Keratinocyte (primary cell): ENCODE results near the gene PEX11G.

Experiments
- CTCF ChIP-seq, 3 experiments: IDR thresholded peaks in 1 of 3; conservative IDR thresholded peaks in 1 of 3; optimal IDR thresholded peaks in 1 of 3; 2 replicates in 2 of 3; 3 replicates in 1 of 3; pipeline versions ENCODE3 to v1.5.1; 2011; ENCODE audit warnings: low read length in 3 of 3, mild to moderate bottlenecking in 3 of 3, moderate library complexity in 2 of 3, control low read depth in 1 of 3, inconsistent platforms in 1 of 3; ENCODE audit not compliant: insufficient read depth in 2 of 3; ENCODE audit errors: extremely low read depth in 1 of 3
- EZH2 ChIP-seq: IDR thresholded peaks from one replicate; pipeline ENCODE4 v1.6.1; 2012; ENCODE audit warnings: inconsistent platforms, mild to moderate bottlenecking, low read length, moderate library complexity

- no peak for TF ChIP-seq CTCF (optimal IDR thresholded peaks at IDR 0.05 in 1 of 3, IDR thresholded peaks at IDR 0.05 in 1 of 3, conservative IDR thresholded peaks at IDR 0.05 in 1 of 3; ENCODE audit: extremely low read depth in 1 of 3, insufficient read depth in 2 of 3, low read length in 3 of 3)
- TF ChIP-seq EZH2: no peak
Observed at GRCh38 chr19:7445104-7445503, 43.7 kb downstream of the PEX11G start.
